Measurements from ENCODE around the gene AP3B1.

AP3B1 gene

GRCh38 chr5:77974576-77974975 is 319.9 kb downstream of the AP3B1 start:
- DNase-seq (ENCODE audit: low read depth) = no peak

DNA sequence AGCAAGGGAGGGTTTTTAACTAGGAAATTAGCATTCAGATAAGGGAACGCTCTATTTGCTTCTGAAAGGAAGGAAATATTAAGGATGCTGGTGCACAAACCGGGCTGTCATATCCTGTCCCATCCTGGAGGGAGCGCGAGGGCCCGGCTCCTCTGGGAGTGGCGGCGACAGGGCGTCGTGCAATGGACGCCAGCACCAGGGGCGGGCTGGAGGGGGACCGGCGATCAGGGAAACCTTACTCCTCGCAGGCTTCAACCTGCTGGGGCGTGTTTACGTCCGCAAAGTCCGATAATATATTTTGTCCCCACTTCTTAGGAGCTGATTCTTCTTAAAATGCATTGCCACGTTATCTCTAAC is 321.3 kb downstream of the AP3B1 start:
- no peak for DNase-seq (ENCODE audit: low read depth)

- no peak for DNase-seq (ENCODE audit: low read depth)
Observed at GRCh38 chr5:77972469-77973252, 321.8 kb downstream of the AP3B1 start.

GRCh38 chr5:77971776-77972468 is 322.6 kb downstream of the AP3B1 start:
- DNase-seq (ENCODE audit: low read depth) = no peak

GRCh38 chr5:77970891-77971290 is 323.6 kb downstream of the AP3B1 start:
- DNase-seq (ENCODE audit: low read depth) = no peak

GRCh38 chr5:77963795-77964194 is 330.7 kb downstream of the AP3B1 start:
- DNase-seq (ENCODE audit: low read depth) = no peak

- no peak for DNase-seq (ENCODE audit: low read depth)
Observed at GRCh38 chr5:77960863-77961396, 333.6 kb downstream of the AP3B1 start.

DNA sequence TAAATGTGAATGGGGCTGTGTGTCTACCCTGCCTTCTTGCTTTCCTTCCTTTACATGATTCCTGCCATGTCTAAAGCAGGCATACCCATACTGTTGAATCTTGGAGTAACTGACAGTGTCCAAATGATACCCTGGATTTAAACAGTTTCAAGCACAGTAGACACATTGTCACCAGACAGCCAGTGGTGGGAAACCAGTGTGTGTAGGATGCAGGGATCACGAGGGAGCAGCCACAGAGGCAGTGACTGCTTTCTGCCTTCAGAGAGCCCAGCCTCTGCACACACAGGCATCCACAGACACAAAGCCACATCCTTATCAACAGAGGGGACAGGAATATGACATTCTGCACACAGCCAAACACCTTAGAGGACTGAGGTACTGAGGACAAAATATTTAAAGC is 334.2 kb downstream of the AP3B1 start:
- DNase-seq (ENCODE audit: low read depth) = no peak

- DNase-seq (ENCODE audit: low read depth) = no peak
Observed at GRCh38 chr5:77958642-77959330, 335.7 kb downstream of the AP3B1 start.

GRCh38 chr5:77957931-77958521 is 336.5 kb downstream of the AP3B1 start:
- no peak for DNase-seq (ENCODE audit: low read depth)

- no peak for DNase-seq (ENCODE audit: low read depth)
Observed at GRCh38 chr5:77957516-77957915, 337.0 kb downstream of the AP3B1 start.

GRCh38 chr5:77957081-77957480 is 337.4 kb downstream of the AP3B1 start:
- no peak for DNase-seq (ENCODE audit: low read depth)

- DNase-seq (ENCODE audit: low read depth) = no peak
Observed at GRCh38 chr5:77955577-77955976, 338.9 kb downstream of the AP3B1 start.

DNA sequence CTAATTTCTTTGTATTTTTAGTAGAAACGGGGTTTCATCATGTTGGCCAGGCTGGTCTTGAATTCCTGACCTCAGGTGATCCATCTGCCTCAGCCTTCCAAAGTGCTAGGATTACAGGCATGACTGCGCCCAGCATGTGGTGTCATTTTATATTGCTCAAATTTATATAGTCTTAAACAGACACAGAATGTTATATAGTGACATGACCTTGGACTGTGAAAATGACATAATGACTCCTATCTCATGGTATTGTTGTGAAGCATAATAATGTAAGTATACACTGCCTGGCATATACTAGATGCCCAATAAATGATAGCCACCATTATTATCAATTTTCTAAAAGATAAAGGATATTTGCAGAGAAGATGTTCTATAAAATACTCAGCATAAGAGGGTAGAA is 341.1 kb downstream of the AP3B1 start:
- no peak for DNase-seq (ENCODE audit: low read depth)

GRCh38 chr5:77952636-77953212 is 341.8 kb downstream of the AP3B1 start:
- no peak for DNase-seq (ENCODE audit: low read depth)

Data from stimulated activated CD8-positive, alpha-beta memory T cell treated with anti-CD3 and anti-CD28 coated beads, Interleukin-15, amount 100 ng/mL, for 24 hours (primary cell).